ENCODE results near the gene RRP12. TPM values are rescaled to one million over a fixed set of nuclear protein-coding genes. Genes with fewer than 3 reads are reported as not detected.
A peak's percentile ranks its signal among the peaks of the same experiment; 100 is the strongest.

RRP12 gene
- total RNA-seq, 2 donors from 2014 or later = 33.0 to 34.7 TPM

- Histone ChIP-seq H3K9me3 (ENCODE audit: control insufficient read depth, low read length) (no peaks in the 10 kb centered on the region), H3K27me3 (ENCODE audit: control insufficient read depth, insufficient read depth, low read length, poor library complexity, severe bottlenecking) (no peaks in the 10 kb centered on the region), H3K27ac (ENCODE audit: low read depth, low read length) (no peak overlapping the region), H3K4me3 (ENCODE audit: low read length) (no peak overlapping the region), H3K9ac (ENCODE audit: extremely low read depth, low read length, poor library complexity, severe bottlenecking) (no peak overlapping the region), H3K4me1 (ENCODE audit: control insufficient read depth, insufficient read depth, low read length) (peaks cover 5% of the 10 kb centered on the region), H3K36me3 (ENCODE audit: control insufficient read depth, insufficient read depth, low read length) (no peaks in the 10 kb centered on the region)
- Mint-ChIP-seq H3K27me3 (ENCODE audit: insufficient read depth) (no peaks in the 10 kb centered on the region), H3K4me1 (peaks cover 9% of the 10 kb centered on the region), H3K4me3 (no peak overlapping the region), H3K27ac (no peak overlapping the region), H3K36me3 (ENCODE audit: low read depth) (no peaks in the 10 kb centered on the region), H3K9me3 (no peaks in the 10 kb centered on the region)
- no peak for TF ChIP-seq CTCF (conservative IDR thresholded peaks at IDR 0.05)
- no peak for DNase-seq
These were observed 2.9 kb upstream of the RRP12 start for GRCh38 chr10:97404044-97404443.

GRCh38 chr10:97401455-97401919 lies 347 bp upstream of the RRP12 start:
- Histone ChIP-seq H3K27ac (ENCODE audit: low read depth, low read length) (peak overlapping the region; percentile 48), H3K4me3 (ENCODE audit: low read length) (peak overlapping the region; percentile 98), H3K27me3 (ENCODE audit: control insufficient read depth, insufficient read depth, low read length, poor library complexity, severe bottlenecking) (no peaks in the 10 kb centered on the region), H3K9ac (ENCODE audit: extremely low read depth, low read length, poor library complexity, severe bottlenecking) (no peak overlapping the region), H3K4me1 (ENCODE audit: control insufficient read depth, insufficient read depth, low read length) (peaks cover 5% of the 10 kb centered on the region), H3K9me3 (ENCODE audit: control insufficient read depth, low read length) (no peaks in the 10 kb centered on the region), H3K36me3 (ENCODE audit: control insufficient read depth, insufficient read depth, low read length) (peaks cover 10% of the 10 kb centered on the region)
- no peak for TF ChIP-seq CTCF (conservative IDR thresholded peaks at IDR 0.05)
- Mint-ChIP-seq H3K27me3 (ENCODE audit: insufficient read depth) (no peaks in the 10 kb centered on the region), H3K36me3 (ENCODE audit: low read depth) (peaks cover 2% of the 10 kb centered on the region), H3K27ac (peak overlapping the region; percentile 97), H3K4me1 (peaks cover 9% of the 10 kb centered on the region), H3K9me3 (no peaks in the 10 kb centered on the region), H3K4me3 (peak overlapping the region; percentile 93)
- 80 to 85% methylated on average over 12 to 13 of the region's 13 CpGs for WGBS, 2 experiments (ENCODE audit: insufficient coverage in 1 of 2, insufficient read length in 1 of 2)
- DNase-seq = no peak

- peaks cover 13% of the 10 kb centered on the region for H3K36me3 Mint-ChIP-seq (ENCODE audit: low read depth)
- Histone ChIP-seq H3K4me3 (ENCODE audit: low read length) (peak overlapping the region; percentile 98), H3K36me3 (ENCODE audit: control insufficient read depth, insufficient read depth, low read length) (peaks cover 19% of the 10 kb centered on the region), H3K27ac (ENCODE audit: low read depth, low read length) (peak overlapping the region; percentile 19), H3K27me3 (ENCODE audit: control insufficient read depth, insufficient read depth, low read length, poor library complexity, severe bottlenecking) (no peaks in the 10 kb centered on the region), H3K9ac (ENCODE audit: extremely low read depth, low read length, poor library complexity, severe bottlenecking) (peak overlapping the region; percentile 80), H3K9me3 (ENCODE audit: control insufficient read depth, low read length) (no peaks in the 10 kb centered on the region), H3K4me1 (ENCODE audit: control insufficient read depth, insufficient read depth, low read length) (peaks cover 5% of the 10 kb centered on the region)
- H3K27me3 Mint-ChIP-seq (ENCODE audit: insufficient read depth) = no peaks in the 10 kb centered on the region
- H3K27ac Mint-ChIP-seq = peak overlapping the region; percentile 97
- TF ChIP-seq CTCF (conservative IDR thresholded peaks at IDR 0.05) = no peak
- peak; percentile 73 for DNase-seq
- H3K9me3 Mint-ChIP-seq = no peaks in the 10 kb centered on the region
- peak overlapping the region; percentile 93 for H3K4me3 Mint-ChIP-seq
- peaks cover 9% of the 10 kb centered on the region for H3K4me1 Mint-ChIP-seq
- 40 to 46% methylated on average over 16 to 19 of the region's 21 CpGs for WGBS, 2 experiments (ENCODE audit: insufficient coverage in 1 of 2, insufficient read length in 1 of 2)
These were observed 1.1 kb downstream of the RRP12 start for GRCh38 chr10:97399843-97400545.
